H1 (cell line): Measurements from ENCODE around the gene CISH. TPM values are rescaled to one million over a fixed set of nuclear protein-coding genes. Genes with fewer than 3 reads are reported as not detected.

Experiments used
- CTCF ChIA-PET: fragments of 300-600 bp; sonication (Branson Sonifier 250); formaldehyde crosslinking; loops from one replicate; lab custom pipeline; 2021; ENCODE audit not compliant: partially characterized antibody; lab: Charles Lee
- POLR2A ChIA-PET: fragments of 300-600 bp; sonication (Branson Sonifier 250); formaldehyde crosslinking; loops from one replicate; lab custom pipeline; 2021; ENCODE audit warnings: inconsistent platforms; ENCODE audit not compliant: partially characterized antibody; lab: Charles Lee
- DNase-seq, 2 experiments: peaks; one replicate each; pipeline versions ENCODE4 v3.0.0 to v3.0.0-alpha.2; 2010 to 2022; ENCODE audit warnings: low spot score in 2 of 2, low read depth in 1 of 2, mixed read lengths in 1 of 2
- FAIRE-seq: peaks from 2 replicates; lab custom pipeline; 2011; peaks lifted over from hg19 to GRCh38; lab: Jason Lieb, UNC
- H2AFZ ChIP-seq: 2 replicates; pipeline ENCODE4 v1.8.1; 2012; ENCODE audit warnings: low read length, inconsistent platforms
- H2AK5ac ChIP-seq: 2 replicates; pipeline ENCODE4 v1.6.1; 2013; ENCODE audit warnings: low read depth, low read length
- H2BK120ac ChIP-seq: replicated peaks from 2 replicates; pipeline ENCODE3; 2013; ENCODE audit warnings: low read depth, low read length, inconsistent platforms
- H2BK12ac ChIP-seq: 2 replicates; pipeline ENCODE4 v1.6.1; 2013; ENCODE audit warnings: low read depth, low read length
- H2BK15ac ChIP-seq: 2 replicates; pipeline ENCODE4 v1.6.1; 2013; ENCODE audit warnings: low read length
- H2BK20ac ChIP-seq: 2 replicates; pipeline ENCODE4 v1.6.1; 2013; ENCODE audit warnings: low read length
- H2BK5ac ChIP-seq: 2 replicates; pipeline ENCODE4 v1.6.1; 2013; ENCODE audit warnings: low read depth, low read length
- H3K14ac ChIP-seq: 2 replicates; pipeline ENCODE4 v1.6.1; 2013; ENCODE audit warnings: inconsistent platforms; ENCODE audit not compliant: insufficient read length
- H3K18ac ChIP-seq: 2 replicates; pipeline ENCODE4 v1.6.1; 2013; ENCODE audit warnings: low read length; ENCODE audit errors: extremely low read depth
- H3K23ac ChIP-seq: 2 replicates; pipeline ENCODE4 v1.6.1; 2013; ENCODE audit warnings: inconsistent platforms; ENCODE audit not compliant: insufficient read length
- H3K23me2 ChIP-seq: 2 replicates; pipeline ENCODE4 v1.6.1; 2013; ENCODE audit warnings: low read depth, low read length
- H3K27ac ChIP-seq: 2 replicates; pipeline ENCODE4 v1.6.1; 2011; ENCODE audit warnings: low read depth, low read length, inconsistent platforms
- H3K27me3 ChIP-seq, 4 experiments: replicated peaks in 1 of 4; 1 replicate in 1 of 4; 2 replicates in 3 of 4; pipeline versions ENCODE4 v1.6.1 to v1.8.1; 2011 to 2013; ENCODE audit warnings: low read length in 3 of 4, mild to moderate bottlenecking in 3 of 4, inconsistent platforms in 2 of 4, mixed read lengths in 2 of 4, moderate library complexity in 1 of 4; ENCODE audit not compliant: control insufficient read depth in 3 of 4, insufficient read depth in 3 of 4; ENCODE audit errors: extremely low read depth in 1 of 4
- H3K36me3 ChIP-seq, 4 experiments: 2 replicates each; pipeline versions ENCODE4 v1.6.1 to v1.8.1; 2011 to 2013; ENCODE audit warnings: mild to moderate bottlenecking in 4 of 4, low read length in 3 of 4, moderate library complexity in 2 of 4, control low read depth in 1 of 4, inconsistent platforms in 1 of 4; ENCODE audit not compliant: insufficient read depth in 4 of 4, control insufficient read depth in 2 of 4
- H3K4ac ChIP-seq: replicated peaks from 2 replicates; pipeline ENCODE3; 2013; ENCODE audit warnings: low read length, low read depth, mixed read lengths, inconsistent platforms; ENCODE audit not compliant: insufficient read length
- H3K4me1 ChIP-seq, 4 experiments: replicated peaks in 1 of 4; 1 replicate in 1 of 4; 2 replicates in 3 of 4; pipeline versions ENCODE4 v1.6.1 to v1.8.1; 2011 to 2013; ENCODE audit warnings: low read length in 3 of 4, inconsistent platforms in 2 of 4, mixed read lengths in 1 of 4; ENCODE audit not compliant: insufficient read depth in 4 of 4, control insufficient read depth in 3 of 4
- H3K4me2 ChIP-seq, 2 experiments: 2 replicates each; pipeline versions ENCODE4 v1.6.1 to v1.8.1; 2011 to 2013; ENCODE audit warnings: low read depth in 2 of 2, low read length in 2 of 2, control low read depth in 1 of 2, inconsistent platforms in 1 of 2, mild to moderate bottlenecking in 1 of 2; ENCODE audit not compliant: insufficient read depth in 1 of 2
- H3K4me3 ChIP-seq, 4 experiments: fragments of 200-600, 300-600 bp in 1 of 4; sonication (generic), shearing (Covaris generic), sonication (Bioruptor Twin) in 1 of 4; 2 replicates each; pipeline versions ENCODE4 v1.5.1 to v1.8.1; 2011 to 2016; ENCODE audit warnings: low read length in 4 of 4, low read depth in 3 of 4, control low read depth in 2 of 4, inconsistent platforms in 2 of 4, mild to moderate bottlenecking in 2 of 4, mixed read lengths in 1 of 4, moderate library complexity in 1 of 4; ENCODE audit not compliant: insufficient read depth in 2 of 4; ENCODE audit errors: extremely low read depth in 1 of 4
- H3K56ac ChIP-seq: replicated peaks from 2 replicates; pipeline ENCODE3; 2013; ENCODE audit warnings: low read depth, mild to moderate bottlenecking, mixed read lengths, low read length, inconsistent platforms; ENCODE audit not compliant: insufficient read length
- H3K79me1 ChIP-seq: 2 replicates; pipeline ENCODE4 v1.6.1; 2013; ENCODE audit warnings: low read depth, low read length, control low read depth
- H3K79me2 ChIP-seq, 2 experiments: 2 replicates each; pipeline versions ENCODE4 v1.6.1 to v1.8.1; 2012 to 2013; ENCODE audit warnings: low read length in 2 of 2, mild to moderate bottlenecking in 2 of 2, inconsistent platforms in 1 of 2; ENCODE audit not compliant: insufficient read depth in 2 of 2, control insufficient read depth in 1 of 2
- H3K9ac ChIP-seq, 4 experiments: replicated peaks in 1 of 4; 1 replicate in 1 of 4; 2 replicates in 3 of 4; pipeline versions ENCODE4 v1.6.1 to v1.8.1; 2011 to 2013; ENCODE audit warnings: low read depth in 3 of 4, low read length in 3 of 4, control low read depth in 2 of 4, mild to moderate bottlenecking in 2 of 4, moderate library complexity in 2 of 4, inconsistent platforms in 1 of 4; ENCODE audit errors: extremely low read depth in 1 of 4
- H3K9me3 ChIP-seq, 2 experiments: 2 replicates each; pipeline versions ENCODE4 v1.6.1 to v1.8.1; 2012 to 2013; ENCODE audit warnings: mild to moderate bottlenecking in 2 of 2, moderate library complexity in 2 of 2, control low read depth in 1 of 2, inconsistent platforms in 1 of 2, low read depth in 1 of 2, low read length in 1 of 2, mixed read lengths in 1 of 2; ENCODE audit not compliant: insufficient read depth in 2 of 2
- H4K20me1 ChIP-seq, 2 experiments: replicated peaks in 1 of 2; 2 replicates each; pipeline versions ENCODE3 to v1.8.1; 2011 to 2013; ENCODE audit warnings: inconsistent platforms in 2 of 2, low read length in 2 of 2, mild to moderate bottlenecking in 1 of 2; ENCODE audit not compliant: insufficient read depth in 2 of 2, control insufficient read depth in 1 of 2
- H4K5ac ChIP-seq: 2 replicates; pipeline ENCODE4 v1.6.1; 2013; ENCODE audit warnings: low read length, low read depth, mixed read lengths, inconsistent platforms; ENCODE audit not compliant: insufficient read length
- H4K8ac ChIP-seq: 2 replicates; pipeline ENCODE4 v1.8.0; 2013; ENCODE audit warnings: mild to moderate bottlenecking, moderate library complexity, low read length, inconsistent platforms; ENCODE audit not compliant: insufficient read depth; ENCODE audit errors: extremely low read depth
- H4K91ac ChIP-seq: replicated peaks from 2 replicates; pipeline ENCODE3; 2013; ENCODE audit warnings: low read length, mixed read lengths, inconsistent platforms; ENCODE audit not compliant: insufficient read length
- BCL11A ChIP-seq, 2 experiments: IDR thresholded peaks; one replicate each; pipeline ENCODE4 v1.6.1; 2011; ENCODE audit warnings: low read depth in 2 of 2, low read length in 2 of 2, mild to moderate bottlenecking in 2 of 2
- BRCA1 ChIP-seq: IDR thresholded peaks from 2 replicates; pipeline ENCODE4 v1.6.1; 2012; ENCODE audit warnings: low read depth, low read length, improper control_type of control experiment
- CBX5 ChIP-seq: fragments of 300-800, 300-1000 bp; sonication (generic); IDR thresholded peaks from 2 replicates; pipeline ENCODE4 v1.7.1; 2016; ENCODE audit warnings: antibody characterized with exemption, low read length, low read depth
- CTBP2 ChIP-seq: IDR thresholded peaks from 2 replicates; pipeline ENCODE4 v1.7.0; 2011; ENCODE audit warnings: borderline replicate concordance, mild to moderate bottlenecking, moderate library complexity, mixed read lengths, low read length; ENCODE audit not compliant: insufficient read depth, insufficient read length
- NRF1 ChIP-seq: IDR thresholded peaks from 2 replicates; pipeline ENCODE4 v1.6.1; 2011; ENCODE audit warnings: mild to moderate bottlenecking, low read depth, low read length, improper control_type of control experiment
- RBBP5 ChIP-seq: IDR thresholded peaks from 2 replicates; pipeline ENCODE4 v1.7.1; 2012; ENCODE audit warnings: low read depth, mild to moderate bottlenecking, inconsistent platforms, low read length, moderate library complexity, borderline replicate concordance
- RFX5 ChIP-seq: IDR thresholded peaks from 2 replicates; pipeline ENCODE4 v1.6.1; 2011; ENCODE audit warnings: low read depth, low read length, improper control_type of control experiment, borderline replicate concordance
- SIN3A ChIP-seq, 2 experiments: IDR thresholded peaks in 1 of 2; conservative IDR thresholded peaks in 1 of 2; 2 replicates each; pipeline ENCODE4 v1.6.1; 2011 to 2012; ENCODE audit warnings: low read length in 2 of 2, improper control_type of control experiment in 1 of 2, low read depth in 1 of 2, mild to moderate bottlenecking in 1 of 2
- TAF1 ChIP-seq: IDR thresholded peaks from 2 replicates; pipeline ENCODE4 v1.6.1; 2011; ENCODE audit warnings: mild to moderate bottlenecking, low read depth, low read length
- TCF12 ChIP-seq: IDR thresholded peaks from 2 replicates; pipeline ENCODE4 v1.6.1; 2011; ENCODE audit warnings: low read depth, mild to moderate bottlenecking, low read length
- WGBS, 2 experiments: shearing (Covaris generic) in 1 of 2; methylation state at CpG; one replicate each; pipeline versions ENCODE4 v1.1.6 to v1.1.7; 2013 to 2015; ENCODE audit warnings: low lambda C conversion rate in 2 of 2, mixed read lengths in 2 of 2, inconsistent platforms in 1 of 2, low coverage in 1 of 2, missing lambda C conversion rate in 1 of 2; ENCODE audit not compliant: insufficient replicate concordance in 2 of 2, insufficient coverage in 1 of 2, insufficient read length in 1 of 2; ENCODE audit errors: extremely low coverage in 1 of 2, missing lambda C conversion rate in 1 of 2; 5-methylcytosine and 5-hydroxymethylcytosine counted together
- polyA plus RNA-seq, 7 experiments: library from polyadenylated mRNA; depleted of rRNA in 3 of 7; stranded (reverse) in 5 of 7; unstranded in 2 of 7; fragments of >200 nt in 5 of 7; fragments of 200-250 nt in 2 of 7; gene quantifications; 1 replicate in 5 of 7; 2 replicates in 1 of 7; 4 replicates in 1 of 7; pipeline versions ENCODE4 v1.2.1 to v1.2.3, GENCODE V29; 2011 to 2013; ENCODE audit warnings: missing spikeins in 2 of 7, mixed read lengths in 2 of 7
- total RNA-seq: library from RNA; stranded (reverse); fragmentation: NEBNext Ultra II Directional; extraction: Animal tissue kit (Norgen Biotek cat#: 25700); gene quantifications from 2 replicates; pipeline ENCODE4 v1.2.1, GENCODE V29; 2021

Gene CISH
- total and polyA plus RNA-seq, 2 of the 8 experiments (the other 6 are each of a cell fraction or from before 2014, with no cell fraction given): 1.9 to 2.2 TPM

DNA sequence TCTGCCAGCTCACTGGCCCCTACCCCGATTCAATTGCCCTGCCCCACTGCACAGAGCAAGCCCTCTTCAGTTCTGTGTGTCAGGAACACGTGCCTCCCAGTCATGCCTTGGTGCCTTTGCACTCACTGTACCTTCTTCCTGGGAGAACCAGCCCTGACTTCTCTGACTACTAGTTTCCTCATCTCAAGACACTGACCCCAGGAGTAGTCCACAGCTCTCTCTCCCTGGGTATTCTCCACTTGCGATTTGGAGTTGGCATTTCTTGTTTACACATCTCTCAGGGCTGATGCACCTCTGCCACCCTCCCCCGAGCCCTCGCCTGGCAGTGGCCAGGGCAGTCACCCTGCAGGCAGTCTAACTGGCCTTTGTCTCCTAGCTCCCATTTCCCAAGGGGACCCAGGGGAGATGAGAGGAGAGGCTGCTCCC is 5.7 kb downstream of the CISH start:
- no peak overlapping the region for H2AFZ ChIP-seq
- no peaks in the 10 kb centered on the region for H3K79me2 ChIP-seq
- H3K4me3 ChIP-seq: no peak overlapping the region
- no peak overlapping the region for H4K5ac ChIP-seq
- no peak overlapping the region for H3K18ac ChIP-seq
- no peak overlapping the region for H2BK20ac ChIP-seq
- no peak for FAIRE-seq
- no peak overlapping the region for H4K8ac ChIP-seq
- no peak overlapping the region for H3K23ac ChIP-seq
- H2BK5ac ChIP-seq: no peak overlapping the region
- CTCF ChIA-PET: interaction anchor here (6.3 to 50.4 kb wide), 4 partner anchors 9 to 45 kb away, joined by 39 to 1262 read pairs (median 548); partner anchors contain the start of genes C3orf18, DOCK3, HEMK1 and MAPKAPK3
- no peaks in the 10 kb centered on the region for H3K9me3 ChIP-seq
- 84% methylated on average over 5 of the region's 5 CpGs; no CpG with 5 or more reads in 1 of the 2 experiments for WGBS, 2 experiments
- no peak overlapping the region for H3K4ac ChIP-seq
- H3K56ac ChIP-seq: no peak overlapping the region
- H3K23me2 ChIP-seq: no peaks in the 10 kb centered on the region; the same call in 1 of the 2 replicates
- no peak overlapping the region for H2BK15ac ChIP-seq
- TF ChIP-seq BRCA1 (no peak), BCL11A (IDR thresholded peaks at IDR 0.05; ENCODE audit: low read depth in 2 of 2, low read length in 2 of 2) (no peak), RFX5 (no peak), CBX5 (no peak), TCF12 (no peak), RBBP5 (no peak), SIN3A (conservative IDR thresholded peaks at IDR 0.05 in 1 of 2, IDR thresholded peaks at IDR 0.05 in 1 of 2; ENCODE audit: low read depth in 1 of 2, low read length in 2 of 2) (no peak), CTBP2 (no peak), NRF1 (no peak), TAF1 (no peak)
- TF ChIP-seq, all 59 proteins: peak for 0
- no peaks in the 10 kb centered on the region for H3K79me1 ChIP-seq
- H2AK5ac ChIP-seq: no peak overlapping the region
- H3K36me3 ChIP-seq: no peaks in the 10 kb centered on the region
- no peak overlapping the region for H2BK12ac ChIP-seq
- H4K20me1 ChIP-seq: peaks cover under 1 to 11% of the 10 kb centered on the region in 2 experiments
- no peak for DNase-seq
- H3K14ac ChIP-seq: no peak overlapping the region
- H2BK120ac ChIP-seq: no peak overlapping the region
- H4K91ac ChIP-seq: no peak overlapping the region
- no peak overlapping the region for H3K4me2 ChIP-seq
- H3K27me3 ChIP-seq: peaks cover 7 to 15% (median 11%) of the 10 kb centered on the region in 4 experiments; a peak in 6 of 7 replicates
- H3K9ac ChIP-seq: no peak overlapping the region
- POLR2A ChIA-PET: interaction anchor here (1.8 kb wide), 1 partner anchor 13 kb away, joined by 4 read pairs; no protein-coding TSS in a partner anchor
- no peak overlapping the region for H3K27ac ChIP-seq
- H3K4me1 ChIP-seq: peaks cover 0 to 2% (median under 1%) of the 10 kb centered on the region in 4 experiments; a peak in 4 of 7 replicates
